Stimulated activated CD8-positive, alpha-beta memory T cell treated with anti-CD3 and anti-CD28 coated beads, Interleukin-7, amount 100 ng/mL, for 1 hour (primary cell): ENCODE measurements around the gene PPP4R2.
"Not testable (repeated sequence)": the region's sequence is repeated elsewhere in the genome, so short reads cannot be mapped to it uniquely, and the experiment has no call there.

Source experiments
- DNase-seq, 2 donors: peaks; one replicate each; pipeline ENCODE4 v3.0.0-alpha.2; 2020; ENCODE audit warnings: low read depth in 2 of 2

The PPP4R2 gene

GRCh38 chr3:73024836-73025235 lies 28.2 kb downstream of the PPP4R2 start:
- no peak for DNase-seq

- no peak for DNase-seq
Observed at GRCh38 chr3:73026111-73026759, 29.6 kb downstream of the PPP4R2 start.

- DNase-seq, result no peak
Observed at GRCh38 chr3:73026760-73027113, 30.1 kb downstream of the PPP4R2 start.

- no peak for DNase-seq
Observed at GRCh38 chr3:73028803-73029202, 32.2 kb downstream of the PPP4R2 start.

- DNase-seq, result no peak
Observed at GRCh38 chr3:73029321-73029796, 32.7 kb downstream of the PPP4R2 start.

GRCh38 chr3:73030073-73030597 lies 33.5 kb downstream of the PPP4R2 start:
- no peak for DNase-seq

- no peak for DNase-seq
Observed at GRCh38 chr3:73031573-73032103, 35.0 kb downstream of the PPP4R2 start.

GRCh38 chr3:73036694-73037591 lies 40.3 kb downstream of the PPP4R2 start:
- no peak for DNase-seq

GRCh38 chr3:73041537-73041936 lies 44.9 kb downstream of the PPP4R2 start:
- DNase-seq, result no peak

- DNase-seq, result no peak
Observed at GRCh38 chr3:73043414-73043813, 46.8 kb downstream of the PPP4R2 start.

GRCh38 chr3:73045391-73045790 lies 48.8 kb downstream of the PPP4R2 start:
- DNase-seq, result no peak

GRCh38 chr3:73046195-73046594 lies 49.6 kb downstream of the PPP4R2 start:
- DNase-seq, result no peak

- DNase-seq, result no peak
Observed at GRCh38 chr3:73049319-73049718, 52.7 kb downstream of the PPP4R2 start.

GRCh38 chr3:73052857-73053256 lies 56.2 kb downstream of the PPP4R2 start:
- no peak for DNase-seq

GRCh38 chr3:73055583-73055982 lies 59.0 kb downstream of the PPP4R2 start:
- DNase-seq, result no peak

- DNase-seq, result no peak
Observed at GRCh38 chr3:73056014-73056844, 59.6 kb downstream of the PPP4R2 start.

- DNase-seq, result no peak
Observed at GRCh38 chr3:73056845-73057150, 60.2 kb downstream of the PPP4R2 start.

- DNase-seq, result no peak
Observed at GRCh38 chr3:73060302-73060723, 63.7 kb downstream of the PPP4R2 start.

- no peak for DNase-seq
Observed at GRCh38 chr3:73061416-73061815, 64.8 kb downstream of the PPP4R2 start, which contains the start of gene EBLN2. TSS of gene EBLN2 (plus strand) at chr3:73061659. CDS start at chr3:73062082, 423 bp downstream.

GRCh38 chr3:73066243-73066642 lies 69.6 kb downstream of the PPP4R2 start:
- not testable (repeated sequence) for DNase-seq

- no peak for DNase-seq
Observed at GRCh38 chr3:73068419-73068818, 71.8 kb downstream of the PPP4R2 start.

GRCh38 chr3:73069187-73069586 lies 72.6 kb downstream of the PPP4R2 start:
- no peak for DNase-seq
